Measurements from ENCODE around the gene ARHGAP24. TPM values are rescaled to one million over a fixed set of nuclear protein-coding genes. Genes with fewer than 3 reads are reported as not detected.
A peak's percentile ranks its signal among the peaks of the same experiment; 100 is the strongest.

ARHGAP24 gene
- 5.8 TPM for polyA plus RNA-seq (2012; ENCODE audit: insufficient read length, low read depth)

DNA sequence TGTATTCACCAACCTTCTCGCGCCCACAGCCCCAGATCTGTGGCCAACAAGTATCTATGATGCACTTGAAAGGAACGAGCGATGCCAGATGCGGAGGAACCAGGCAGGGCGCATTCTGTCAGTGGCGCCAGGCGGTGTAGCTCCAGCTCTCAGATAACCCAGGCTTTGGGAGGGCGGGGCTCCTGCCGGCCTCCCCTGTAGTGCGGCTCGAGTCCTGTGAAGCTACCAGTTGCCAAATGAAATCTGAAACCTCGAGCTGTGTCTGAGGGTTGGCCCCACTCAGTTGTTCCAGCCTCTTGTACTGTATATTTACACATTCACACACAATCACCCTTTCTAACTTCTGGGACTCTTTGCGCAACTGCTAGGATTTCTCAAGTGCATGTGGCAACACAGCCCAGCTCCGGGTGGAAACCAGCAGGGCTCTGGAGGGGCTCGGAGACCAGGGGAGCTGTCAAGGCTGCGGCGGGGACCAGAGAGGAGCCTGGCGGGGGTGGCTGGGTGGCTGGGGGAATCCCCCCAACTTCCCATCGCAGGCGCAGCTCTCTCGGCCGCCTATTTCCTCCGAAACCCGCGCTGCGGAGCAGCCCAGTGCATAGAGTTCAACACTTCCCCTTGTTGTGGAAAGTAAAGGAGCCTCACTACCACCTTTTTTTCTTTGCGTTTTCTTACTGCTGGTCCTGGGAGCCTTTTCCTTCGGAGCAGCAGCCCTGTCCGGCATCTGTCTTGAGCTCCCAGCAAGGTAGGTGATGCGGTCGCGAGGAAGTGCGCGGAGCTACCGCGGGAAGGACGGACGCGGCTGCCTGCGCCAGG is at the start of gene ARHGAP24:
Gene ARHGAP24, plus strand, starts transcription at position 333 of the 813 bp plus-strand sequence.
- TF ChIP-seq, protein P1, sequence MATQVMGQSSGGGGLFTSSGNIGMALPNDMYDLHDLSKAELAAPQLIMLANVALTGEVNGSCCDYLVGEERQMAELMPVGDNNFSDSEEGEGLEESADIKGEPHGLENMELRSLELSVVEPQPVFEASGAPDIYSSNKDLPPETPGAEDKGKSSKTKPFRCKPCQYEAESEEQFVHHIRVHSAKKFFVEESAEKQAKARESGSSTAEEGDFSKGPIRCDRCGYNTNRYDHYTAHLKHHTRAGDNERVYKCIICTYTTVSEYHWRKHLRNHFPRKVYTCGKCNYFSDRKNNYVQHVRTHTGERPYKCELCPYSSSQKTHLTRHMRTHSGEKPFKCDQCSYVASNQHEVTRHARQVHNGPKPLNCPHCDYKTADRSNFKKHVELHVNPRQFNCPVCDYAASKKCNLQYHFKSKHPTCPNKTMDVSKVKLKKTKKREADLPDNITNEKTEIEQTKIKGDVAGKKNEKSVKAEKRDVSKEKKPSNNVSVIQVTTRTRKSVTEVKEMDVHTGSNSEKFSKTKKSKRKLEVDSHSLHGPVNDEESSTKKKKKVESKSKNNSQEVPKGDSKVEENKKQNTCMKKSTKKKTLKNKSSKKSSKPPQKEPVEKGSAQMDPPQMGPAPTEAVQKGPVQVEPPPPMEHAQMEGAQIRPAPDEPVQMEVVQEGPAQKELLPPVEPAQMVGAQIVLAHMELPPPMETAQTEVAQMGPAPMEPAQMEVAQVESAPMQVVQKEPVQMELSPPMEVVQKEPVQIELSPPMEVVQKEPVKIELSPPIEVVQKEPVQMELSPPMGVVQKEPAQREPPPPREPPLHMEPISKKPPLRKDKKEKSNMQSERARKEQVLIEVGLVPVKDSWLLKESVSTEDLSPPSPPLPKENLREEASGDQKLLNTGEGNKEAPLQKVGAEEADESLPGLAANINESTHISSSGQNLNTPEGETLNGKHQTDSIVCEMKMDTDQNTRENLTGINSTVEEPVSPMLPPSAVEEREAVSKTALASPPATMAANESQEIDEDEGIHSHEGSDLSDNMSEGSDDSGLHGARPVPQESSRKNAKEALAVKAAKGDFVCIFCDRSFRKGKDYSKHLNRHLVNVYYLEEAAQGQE (IDR thresholded peaks at IDR 0.05; ENCODE audit: insufficient read depth in 1 of 2, low read depth in 2 of 2, low read length in 2 of 2) = no peak
- peak; percentile 49 for TF ChIP-seq FOXP2 (optimal IDR thresholded peaks at IDR 0.05; ENCODE audit: borderline replicate concordance, extremely low read depth, extremely low read length, insufficient read depth)
- TF ChIP-seq POLR2AphosphoS5 (IDR thresholded peaks at IDR 0.05; ENCODE audit: low read depth, low read length) = peak; percentile 56; the same call in 1 of the 2 replicates

DNA sequence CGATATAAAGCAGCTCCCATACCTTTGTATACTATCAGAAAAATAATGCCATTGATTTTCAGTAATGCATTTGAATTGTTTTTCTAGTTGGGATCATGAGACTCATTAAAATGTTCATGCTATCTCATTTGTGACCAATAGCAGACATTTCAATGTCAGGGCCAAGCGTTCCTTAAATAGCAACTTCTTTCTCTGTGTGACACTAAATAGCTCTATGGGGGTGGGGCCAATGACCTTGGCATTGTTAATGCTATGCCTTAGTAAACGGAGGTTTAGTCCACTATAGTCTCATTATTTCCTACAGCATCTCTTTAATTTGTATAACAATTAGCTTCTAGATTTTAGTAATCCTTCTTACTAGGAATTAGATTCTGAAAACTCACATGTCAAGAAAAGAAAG is 48.6 kb upstream of the ARHGAP24 start:
- TF ChIP-seq, protein P1 (IDR thresholded peaks at IDR 0.05; ENCODE audit: insufficient read depth in 1 of 2, low read depth in 2 of 2, low read length in 2 of 2) = no peak
- TF ChIP-seq FOXP2 (optimal IDR thresholded peaks at IDR 0.05; ENCODE audit: borderline replicate concordance, extremely low read depth, extremely low read length, insufficient read depth) (no peak), TAF1 (IDR thresholded peaks at IDR 0.05; ENCODE audit: borderline replicate concordance, insufficient read depth, low read length) (no peak), SIN3A (IDR thresholded peaks at IDR 0.05; ENCODE audit: borderline replicate concordance, insufficient read depth, low read length) (no peak), POLR2AphosphoS5 (IDR thresholded peaks at IDR 0.05; ENCODE audit: low read depth, low read length) (no peak)

DNA sequence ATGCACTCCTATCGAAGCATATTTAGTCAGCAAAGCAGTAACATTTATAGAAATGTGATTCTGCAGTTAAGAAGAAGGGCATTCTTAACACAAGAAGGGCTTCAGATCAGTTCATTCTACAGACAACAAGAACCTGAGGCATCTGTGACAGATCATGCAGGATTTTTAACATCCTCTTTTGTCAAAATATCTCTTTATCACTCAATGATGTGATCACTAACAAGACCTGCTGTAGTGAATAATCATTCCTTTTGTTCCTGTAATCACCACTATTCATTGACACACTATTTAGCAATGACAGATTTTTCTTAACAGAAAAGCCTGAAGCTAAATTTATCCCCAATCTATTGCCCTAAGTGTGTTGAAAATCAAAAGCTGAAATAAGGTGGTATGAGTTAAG is 47.8 kb upstream of the ARHGAP24 start:
- TF ChIP-seq POLR2AphosphoS5 (IDR thresholded peaks at IDR 0.05; ENCODE audit: low read depth, low read length) (no peak), SIN3A (IDR thresholded peaks at IDR 0.05; ENCODE audit: borderline replicate concordance, insufficient read depth, low read length) (no peak), TAF1 (IDR thresholded peaks at IDR 0.05; ENCODE audit: borderline replicate concordance, insufficient read depth, low read length) (no peak), FOXP2 (optimal IDR thresholded peaks at IDR 0.05; ENCODE audit: borderline replicate concordance, extremely low read depth, extremely low read length, insufficient read depth) (no peak)
- TF ChIP-seq, protein P1 (IDR thresholded peaks at IDR 0.05; ENCODE audit: insufficient read depth in 1 of 2, low read depth in 2 of 2, low read length in 2 of 2) = no peak

DNA sequence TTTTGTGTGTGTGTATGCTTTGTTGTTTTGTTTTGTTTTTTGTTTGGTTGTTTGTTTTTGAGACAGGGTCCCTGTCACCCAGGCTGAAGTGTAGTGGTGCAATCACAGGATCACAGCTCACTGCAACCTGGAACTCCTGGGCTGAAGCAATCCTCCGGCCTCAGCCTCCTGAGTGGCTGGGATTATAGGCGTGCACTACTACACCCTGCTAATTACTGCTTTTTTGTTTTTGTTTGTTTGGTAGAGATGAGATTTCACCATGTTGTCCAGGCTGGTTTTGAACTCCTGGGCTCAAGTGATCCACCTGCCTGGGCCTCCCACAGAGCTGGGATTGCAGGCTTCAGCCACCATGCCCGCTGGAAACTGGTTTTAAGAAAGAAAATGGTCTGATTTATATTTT is 44.7 kb upstream of the ARHGAP24 start:
- no peak for TF ChIP-seq SIN3A (IDR thresholded peaks at IDR 0.05; ENCODE audit: borderline replicate concordance, insufficient read depth, low read length)
- TF ChIP-seq POLR2AphosphoS5 (IDR thresholded peaks at IDR 0.05; ENCODE audit: low read depth, low read length) = no peak
- no peak for TF ChIP-seq TAF1 (IDR thresholded peaks at IDR 0.05; ENCODE audit: borderline replicate concordance, insufficient read depth, low read length)
- TF ChIP-seq FOXP2 (optimal IDR thresholded peaks at IDR 0.05; ENCODE audit: borderline replicate concordance, extremely low read depth, extremely low read length, insufficient read depth) = no peak
- TF ChIP-seq, protein P1 (IDR thresholded peaks at IDR 0.05; ENCODE audit: insufficient read depth in 1 of 2, low read depth in 2 of 2, low read length in 2 of 2) = no peak
